MCF 10A (cell line): ENCODE data around the gene CCT3. TPM values are rescaled to one million over a fixed set of nuclear protein-coding genes. Genes with fewer than 3 reads are reported as not detected.

Source experiments
- BruUV-seq: library from RNA; stranded (reverse); fragments of 400-500 nt; replicated peaks from 2 replicates; lab custom pipeline; 2021; lab: Mats Ljungman, UMichigan
- CTCF ChIA-PET: fragments of 300-600 bp; sonication (Branson Sonifier 250); formaldehyde crosslinking; extraction: SDS; loops from one replicate; lab custom pipeline; 2021; ENCODE audit warnings: antibody characterized with exemption, inconsistent platforms; lab: Yijun Ruan, JAX
- POLR2A ChIA-PET: fragments of 300-600, 350-650 bp; sonication (Branson Sonifier 250); formaldehyde crosslinking; extraction: SDS; loops from one replicate; lab custom pipeline; 2020; ENCODE audit warnings: antibody characterized with exemption, inconsistent platforms; lab: Yijun Ruan, JAX
- DNase-seq: peaks from one replicate; pipeline ENCODE4 v3.0.0-alpha.2; 2018; ENCODE audit not compliant: unreplicated experiment
- H3K27ac Mint-ChIP-seq: one replicate; pipeline ENCODE4 v1.8.0; 2022; ENCODE audit warnings: mild to moderate bottlenecking, low read depth, mixed read lengths; ENCODE audit not compliant: unreplicated experiment
- H3K27me3 Mint-ChIP-seq: one replicate; pipeline ENCODE4 v1.8.0; 2022; ENCODE audit warnings: mixed read lengths; ENCODE audit not compliant: insufficient read depth, unreplicated experiment
- H3K36me3 Mint-ChIP-seq: one replicate; pipeline ENCODE4 v1.8.0; 2022; ENCODE audit warnings: mild to moderate bottlenecking, moderate library complexity, mixed read lengths; ENCODE audit not compliant: insufficient read depth, unreplicated experiment
- H3K4me1 Mint-ChIP-seq: one replicate; pipeline ENCODE4 v1.8.0; 2022; ENCODE audit warnings: mixed read lengths; ENCODE audit not compliant: insufficient read depth, unreplicated experiment
- H3K4me3 Mint-ChIP-seq: one replicate; pipeline ENCODE4 v1.8.0; 2022; ENCODE audit warnings: mild to moderate bottlenecking, moderate library complexity, mixed read lengths; ENCODE audit not compliant: unreplicated experiment
- H3K9me3 Mint-ChIP-seq: one replicate; pipeline ENCODE4 v1.8.0; 2022; ENCODE audit warnings: mixed read lengths; ENCODE audit not compliant: unreplicated experiment
- CTCF ChIP-seq: fragments of 200-600 bp; IDR thresholded peaks from one replicate; pipeline ENCODE4 v1.8.0; 2022; ENCODE audit warnings: antibody characterized with exemption, mild to moderate bottlenecking; ENCODE audit not compliant: unreplicated experiment
- intact Hi-C: fragments of 100-400 bp; cut with micrococcal nuclease; formaldehyde crosslinking; loops from 2 replicates; pipeline ENCODE4 v1.14.1; 2022
- total RNA-seq: library from RNA; stranded (reverse); gene quantifications from 2 replicates; pipeline ENCODE4 v1.2.3, GENCODE V29; 2022

CCT3 gene
- total RNA-seq, 1 experiment from 2014 or later = 574 TPM

GRCh38 chr1:156285437-156285836 is 52.7 kb downstream of the CCT3 start:
- intact Hi-C loops = no loop called here
- Mint-ChIP-seq H3K4me3 (no peak overlapping the region), H3K9me3 (no peaks in the 10 kb centered on the region), H3K27me3 (no peaks in the 10 kb centered on the region), H3K27ac (no peak overlapping the region), H3K4me1 (peaks cover 34% of the 10 kb centered on the region), H3K36me3 (peaks cover 24% of the 10 kb centered on the region)
- POLR2A ChIA-PET = interaction anchor here (10.4 kb wide), 1 partner anchor 14 kb away, joined by 210 read pairs; the partner anchor contains the start of genes GLMP and VHLL
- no TSS peak for BruUV-seq
- DNase-seq = no peak
- no peak for TF ChIP-seq CTCF
- CTCF ChIA-PET = no interaction called here

GRCh38 chr1:156284757-156285156 is 53.3 kb downstream of the CCT3 start:
- Mint-ChIP-seq H3K36me3 (peaks cover 27% of the 10 kb centered on the region), H3K4me3 (peak overlapping the region; percentile 92), H3K27ac (no peak overlapping the region), H3K4me1 (peaks cover 34% of the 10 kb centered on the region), H3K9me3 (no peaks in the 10 kb centered on the region), H3K27me3 (no peaks in the 10 kb centered on the region)
- POLR2A ChIA-PET = interaction anchor here (1.5 to 10.4 kb wide), 3 partner anchors 15 to 441 kb away, joined by 3 to 210 read pairs (median 45); partner anchors contain the start of genes GLMP and VHLL
- TF ChIP-seq CTCF = no peak
- no TSS peak for BruUV-seq
- peak; percentile 51 for DNase-seq
- CTCF ChIA-PET = interaction anchor here (0.6 to 6.5 kb wide), 6 partner anchors 14 to 220 kb away, joined by 3 to 72 read pairs (median 3); no protein-coding TSS in a partner anchor
- intact Hi-C loops = loop anchor here (5.0 kb wide), 1 partner anchor 33 kb away; no protein-coding TSS in a partner anchor

- Mint-ChIP-seq H3K36me3 (peaks cover 28% of the 10 kb centered on the region), H3K27ac (peak within 1 kb of the TSS; percentile 93), H3K9me3 (no peaks in the 10 kb centered on the region), H3K27me3 (no peaks in the 10 kb centered on the region), H3K4me3 (peak within 1 kb of the TSS; percentile 92), H3K4me1 (peaks cover 34% of the 10 kb centered on the region)
- no peak for DNase-seq
- POLR2A ChIA-PET = interaction anchor here (1.2 to 10.4 kb wide), 14 partner anchors 10 to 442 kb away, joined by 3 to 210 read pairs (median 10); partner anchors contain the start of genes GLMP, SLC25A44 and VHLL
- intact Hi-C loops = loop anchor here (5.0 kb wide), 1 partner anchor 33 kb away; no protein-coding TSS in a partner anchor
- CTCF ChIA-PET = interaction anchor here (0.5 to 6.5 kb wide), 10 partner anchors 12 to 377 kb away, joined by 3 to 72 read pairs (median 3); partner anchors contain the start of gene SLC25A44
- TF ChIP-seq CTCF = no peak
- BruUV-seq = no TSS peak
Observed at GRCh38 chr1:156284112-156284511, 54.0 kb downstream of the CCT3 start, which contains the start of gene TMEM79. TSS of gene TMEM79 (plus strand) at chr1:156284325. CDS start at chr1:156285227, 902 bp downstream.

- Mint-ChIP-seq H3K4me1 (peaks cover 34% of the 10 kb centered on the region), H3K4me3 (peak overlapping the region; percentile 92), H3K36me3 (peaks cover 26% of the 10 kb centered on the region), H3K27ac (peak overlapping the region; percentile 93), H3K9me3 (no peaks in the 10 kb centered on the region), H3K27me3 (no peaks in the 10 kb centered on the region)
- ChIA-PET POLR2A (interaction anchor here (0.7 to 10.4 kb wide), 30 partner anchors 8 to 484 kb away, joined by 3 to 210 read pairs (median 5); partner anchors contain the start of genes CCT3, GLMP, KHDC4 and MEX3A), CTCF (interaction anchor here (0.7 to 6.5 kb wide), 15 partner anchors 11 to 378 kb away, joined by 3 to 72 read pairs (median 4); partner anchors contain the start of genes GLMP and SLC25A44)
- BruUV-seq = no TSS peak
- no peak for DNase-seq
- no peak for TF ChIP-seq CTCF
- intact Hi-C loops = loop anchor here (5.0 kb wide), 1 partner anchor 34 kb away; no protein-coding TSS in a partner anchor
Observed at GRCh38 chr1:156283521-156283920, 54.6 kb downstream of the CCT3 start.
